Prostate gland (tissue), 2 donors: Measurements from ENCODE around the gene FDXR.

Experiments used
- POLR2A ChIP-seq: fragments of 450-650 bp; IDR thresholded peaks from one replicate; pipeline ENCODE4 v1.6.1; 2016; ENCODE audit warnings: antibody characterized with exemption, mild to moderate bottlenecking
- POLR2AphosphoS5 ChIP-seq: sonication (generic); formaldehyde crosslinking; IDR thresholded peaks from one replicate; pipeline ENCODE4 v1.6.1; 2017; ENCODE audit warnings: antibody characterized with exemption
- TF ChIP-seq, protein P1 (sequence below), 4 experiments: fragments of 200-600 bp in 2 of 4; fragments of 450-650 bp in 2 of 4; sonication (generic) in 2 of 4; IDR thresholded peaks; 1 replicate in 3 of 4; 2 replicates in 1 of 4; pipeline ENCODE4 v1.5.1; 2016 to 2019; ENCODE audit warnings: antibody characterized with exemption in 4 of 4, mild to moderate bottlenecking in 2 of 4, moderate library complexity in 2 of 4

DNA sequence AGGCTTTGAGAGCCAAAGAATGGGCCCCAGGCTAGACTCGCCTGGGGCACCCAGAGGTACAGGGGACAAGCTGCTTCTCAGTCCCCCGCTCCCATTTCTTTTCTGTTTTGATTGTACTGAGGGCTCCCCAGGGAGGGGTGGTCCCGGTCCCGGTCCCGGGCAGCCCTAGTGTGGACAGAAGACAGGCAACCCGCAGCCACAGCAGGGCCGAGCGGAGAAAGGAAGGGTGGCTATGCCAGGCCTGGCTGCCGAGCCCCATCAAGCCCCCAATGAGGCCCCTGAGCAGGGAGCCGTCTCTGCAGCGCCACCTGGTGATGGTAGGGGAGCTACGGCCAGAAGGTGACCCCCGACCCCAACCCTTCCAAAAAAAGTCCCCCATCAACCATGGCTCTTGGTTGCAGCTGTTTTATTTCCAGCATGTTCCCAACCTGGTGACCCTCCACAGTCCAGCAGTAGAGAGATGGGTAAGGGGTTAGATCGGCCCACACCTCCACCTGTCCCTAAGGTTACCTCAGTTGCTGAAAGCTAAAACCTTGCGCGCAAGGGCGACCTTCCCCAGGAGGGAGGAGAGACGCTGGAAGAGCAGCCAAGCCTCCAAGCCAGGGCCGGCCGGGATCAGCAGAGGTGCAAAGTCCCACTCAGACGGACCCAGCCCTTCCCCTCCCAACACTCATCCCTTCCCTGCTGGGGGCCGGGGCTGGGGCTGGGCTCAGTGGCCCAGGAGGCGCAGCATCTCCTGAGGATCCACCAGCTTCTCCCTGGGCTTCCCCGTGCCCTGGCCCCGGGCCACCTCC lies 10.5 kb downstream of the FDXR start:
- TF ChIP-seq POLR2A (no peak), POLR2AphosphoS5 (no peak)
- TF ChIP-seq, protein P1, sequence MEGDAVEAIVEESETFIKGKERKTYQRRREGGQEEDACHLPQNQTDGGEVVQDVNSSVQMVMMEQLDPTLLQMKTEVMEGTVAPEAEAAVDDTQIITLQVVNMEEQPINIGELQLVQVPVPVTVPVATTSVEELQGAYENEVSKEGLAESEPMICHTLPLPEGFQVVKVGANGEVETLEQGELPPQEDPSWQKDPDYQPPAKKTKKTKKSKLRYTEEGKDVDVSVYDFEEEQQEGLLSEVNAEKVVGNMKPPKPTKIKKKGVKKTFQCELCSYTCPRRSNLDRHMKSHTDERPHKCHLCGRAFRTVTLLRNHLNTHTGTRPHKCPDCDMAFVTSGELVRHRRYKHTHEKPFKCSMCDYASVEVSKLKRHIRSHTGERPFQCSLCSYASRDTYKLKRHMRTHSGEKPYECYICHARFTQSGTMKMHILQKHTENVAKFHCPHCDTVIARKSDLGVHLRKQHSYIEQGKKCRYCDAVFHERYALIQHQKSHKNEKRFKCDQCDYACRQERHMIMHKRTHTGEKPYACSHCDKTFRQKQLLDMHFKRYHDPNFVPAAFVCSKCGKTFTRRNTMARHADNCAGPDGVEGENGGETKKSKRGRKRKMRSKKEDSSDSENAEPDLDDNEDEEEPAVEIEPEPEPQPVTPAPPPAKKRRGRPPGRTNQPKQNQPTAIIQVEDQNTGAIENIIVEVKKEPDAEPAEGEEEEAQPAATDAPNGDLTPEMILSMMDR (IDR thresholded peaks at IDR 0.05): peak in 3 of 4 experiments; percentile 27 to 53 (median 38)
